HG03108 (cell line): Measurements from ENCODE around the gene YWHAQ.
"Not testable (repeated sequence)": the region's sequence is repeated elsewhere in the genome, so short reads cannot be mapped to it uniquely, and the experiment has no call there.

Source experiments
- ATAC-seq: cut with Tn5 transposase; IDR thresholded peaks from one replicate; pipeline ENCODE4 v1.9.1; 2021; ENCODE audit warnings: moderate library complexity; ENCODE audit not compliant: unreplicated experiment

YWHAQ gene

DNA sequence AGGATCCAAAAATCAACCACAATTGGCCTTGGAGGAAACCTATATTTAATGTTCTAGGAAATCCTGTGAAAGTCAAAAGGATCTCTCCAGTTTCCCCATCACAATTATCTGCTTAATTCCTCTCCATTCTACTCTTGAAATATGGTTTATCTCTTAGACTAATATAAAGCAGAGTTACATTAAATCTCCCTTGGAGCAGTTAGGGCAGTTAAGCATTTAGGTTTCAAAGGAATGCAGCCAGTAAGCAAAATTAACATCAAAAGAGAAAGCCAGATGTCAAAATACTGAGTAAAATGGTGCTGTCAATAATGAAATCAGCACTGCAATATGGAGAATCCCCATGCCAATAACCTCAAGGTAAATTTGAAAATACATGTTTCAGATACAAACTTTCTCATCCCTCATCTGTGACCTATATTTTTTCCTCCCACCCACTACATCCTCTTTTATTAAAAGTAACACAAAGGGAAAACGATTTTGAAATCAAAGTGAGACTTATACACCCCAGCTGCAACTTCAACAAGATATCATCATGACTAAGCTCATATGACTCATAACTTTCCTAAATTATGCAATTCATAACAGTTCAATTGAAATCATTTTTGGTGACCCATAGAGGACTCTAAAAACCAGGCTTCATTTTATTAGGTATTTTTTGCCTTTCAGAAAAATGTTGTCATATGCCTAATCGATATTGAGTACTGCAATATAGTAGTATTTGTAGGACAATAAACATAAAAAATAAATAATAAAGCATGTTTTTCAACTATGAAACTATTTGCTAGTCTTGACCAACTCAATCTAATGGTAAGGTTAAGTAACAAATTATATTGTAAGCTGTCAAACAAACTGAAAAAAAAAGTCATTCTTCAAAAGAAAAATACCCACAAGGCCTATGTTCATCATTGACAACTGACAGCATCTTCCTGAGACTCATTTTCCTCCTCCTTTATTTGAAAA is 78.3 kb downstream of the YWHAQ start:
- ATAC-seq, result no peak

GRCh38 chr2:9550859-9551391 is 79.9 kb downstream of the YWHAQ start:
- not testable (repeated sequence) for ATAC-seq

- no peak for ATAC-seq
These were observed 81.4 kb downstream of the YWHAQ start for GRCh38 chr2:9549420-9549819.

GRCh38 chr2:9548506-9548905 is 82.3 kb downstream of the YWHAQ start:
- peak; percentile 58 for ATAC-seq

DNA sequence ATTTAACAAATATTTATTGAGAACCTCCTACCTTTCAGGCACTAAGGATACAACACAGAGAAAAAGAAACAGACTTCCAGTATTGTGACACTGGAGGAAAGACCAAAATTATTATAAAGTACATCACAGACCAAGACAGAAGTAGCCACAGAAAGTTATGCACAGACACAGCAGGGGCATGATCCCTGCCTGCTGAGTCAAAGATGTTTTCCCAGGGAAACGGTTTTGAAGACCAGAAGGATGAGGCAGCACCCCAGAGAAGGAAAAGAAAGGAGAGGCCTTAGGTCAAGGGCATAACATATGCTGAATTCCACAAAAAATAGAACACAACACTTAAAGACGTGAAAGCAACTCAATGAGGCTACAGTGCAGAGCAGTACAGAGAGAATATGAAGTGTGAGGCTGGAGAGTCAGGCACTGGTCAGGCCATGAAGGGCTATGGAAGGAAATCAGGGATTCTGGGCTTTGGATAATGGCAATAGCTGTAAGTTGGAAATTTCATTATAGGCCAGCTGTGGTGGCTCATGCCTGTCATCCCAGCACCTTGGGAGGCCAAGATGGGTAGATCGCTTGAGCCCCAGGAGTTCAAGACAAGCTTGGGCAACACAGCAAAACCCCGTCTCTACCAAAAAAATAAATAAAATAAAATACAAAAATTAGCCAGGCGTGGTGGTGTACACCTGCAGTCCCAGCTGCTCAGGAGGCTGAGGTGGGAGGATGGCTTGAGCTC is 83.4 kb downstream of the YWHAQ start:
- no peak for ATAC-seq

DNA sequence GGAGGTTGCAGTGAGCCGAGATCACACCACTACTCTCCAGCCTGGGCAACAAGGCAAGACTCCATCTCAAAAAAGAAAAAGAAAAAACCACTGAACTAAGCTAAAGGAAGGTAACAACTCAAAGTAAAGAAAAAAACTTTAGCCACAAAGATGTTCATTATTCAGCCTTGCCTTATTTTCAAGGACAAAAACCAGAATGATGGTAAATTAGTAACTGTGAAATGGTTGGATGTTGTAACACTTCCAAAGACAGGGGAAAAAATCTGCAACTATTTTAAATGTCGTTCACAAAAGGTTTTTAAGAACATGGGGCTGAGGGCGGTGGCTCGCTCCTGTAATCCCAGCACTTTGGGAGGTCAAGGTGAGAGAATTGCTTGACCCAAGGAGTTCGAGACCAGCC is 85.3 kb downstream of the YWHAQ start:
- ATAC-seq, result no peak

- no peak for ATAC-seq
These were observed 87.2 kb downstream of the YWHAQ start for GRCh38 chr2:9543557-9543956.

DNA sequence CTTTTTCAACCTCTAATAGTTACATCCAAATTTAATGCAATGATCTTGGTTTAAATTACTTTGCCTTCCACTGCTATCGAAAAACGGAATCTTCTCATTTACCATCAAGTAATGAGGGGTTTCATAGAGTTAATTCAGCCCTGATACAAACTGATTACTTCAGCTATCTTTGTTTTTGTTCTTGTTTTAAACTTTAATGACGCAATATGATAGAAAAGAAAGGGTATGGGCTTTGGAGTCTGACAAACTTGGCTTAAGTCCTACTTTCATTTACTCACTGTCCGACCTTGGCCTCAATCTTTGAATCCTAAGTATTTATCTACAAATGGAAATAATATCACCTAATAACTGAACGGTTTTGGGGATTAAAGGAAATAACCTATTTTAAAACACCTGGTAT is 91.3 kb downstream of the YWHAQ start:
- ATAC-seq, result no peak

DNA sequence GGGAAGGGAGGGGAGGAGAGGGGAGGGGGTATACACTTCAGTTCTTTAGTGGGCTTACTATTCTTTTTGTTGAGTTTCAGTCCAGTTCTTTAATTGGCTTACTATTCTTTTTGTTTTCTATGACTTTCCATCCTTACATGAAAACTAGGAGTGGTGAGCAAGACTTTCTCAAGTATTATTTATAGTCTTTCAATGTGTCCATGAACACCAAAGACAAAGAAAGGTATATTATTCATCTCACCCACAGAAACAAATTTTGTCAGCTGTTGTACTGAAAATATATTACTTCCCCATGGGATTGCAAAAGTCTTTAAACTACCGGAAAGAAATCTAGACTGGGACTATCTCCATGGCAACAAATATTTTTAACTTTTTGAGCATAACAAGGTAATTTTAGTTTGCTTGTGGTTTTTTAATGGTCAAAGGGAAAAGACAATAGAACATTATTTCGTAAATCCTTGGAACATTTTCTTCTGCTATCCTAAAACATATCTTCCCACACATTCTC is 92.7 kb downstream of the YWHAQ start:
- ATAC-seq, result no peak

DNA sequence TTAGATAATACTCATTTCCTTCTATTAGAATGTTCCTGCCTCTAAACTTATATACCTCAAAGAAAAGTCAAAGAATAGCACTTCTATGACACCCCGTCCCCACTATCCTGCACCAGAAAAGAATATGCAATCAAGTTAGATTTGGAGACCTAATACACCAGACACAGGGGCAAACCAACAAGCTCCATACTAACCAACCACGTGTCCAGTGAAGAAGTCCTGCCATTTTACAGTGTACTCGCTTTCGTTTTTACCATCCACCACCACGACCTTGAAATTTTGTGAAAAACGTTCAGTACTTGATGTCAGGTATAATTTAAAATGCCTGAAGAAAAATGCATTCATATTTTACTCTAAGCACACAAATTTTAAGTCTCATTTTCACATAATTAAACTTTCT is 94.3 kb downstream of the YWHAQ start:
- no peak for ATAC-seq

DNA sequence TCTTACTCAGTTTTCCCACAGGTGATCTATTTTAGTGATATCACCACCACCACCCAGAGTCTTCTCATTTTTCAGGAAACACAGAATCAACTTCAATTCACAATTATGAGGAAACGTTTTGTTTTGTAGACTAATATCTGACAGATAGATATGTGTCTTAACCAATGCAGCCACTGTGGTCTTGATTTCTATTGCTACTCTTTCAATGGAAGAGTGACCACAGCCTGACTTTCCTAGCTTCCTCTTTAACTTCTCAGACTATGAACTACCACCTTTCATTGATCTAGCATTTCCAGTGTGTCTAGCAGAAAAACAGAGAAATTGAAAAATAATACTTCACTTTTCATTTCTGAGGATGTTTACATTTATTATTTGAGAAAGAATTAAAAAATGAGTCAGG is 95.6 kb downstream of the YWHAQ start:
- no peak for ATAC-seq
